GM12891 (cell line): ENCODE measurements around the gene ARHGAP33.

Source experiments
- PAX5 ChIP-seq: IDR thresholded peaks from 2 replicates; pipeline ENCODE4 v1.6.1; 2011; ENCODE audit warnings: low read length, moderate library complexity, mild to moderate bottlenecking; ENCODE audit not compliant: insufficient read depth, severe bottlenecking
- POLR2A ChIP-seq: IDR thresholded peaks from 2 replicates; pipeline ENCODE4 v1.6.1; 2011; ENCODE audit warnings: low read depth, low read length, control low read depth
- POLR2AphosphoS5 ChIP-seq: IDR thresholded peaks from 2 replicates; pipeline ENCODE4 v1.6.1; 2011; ENCODE audit warnings: low read depth, low read length, control low read depth
- SPI1 ChIP-seq: IDR thresholded peaks from 2 replicates; pipeline ENCODE4 v1.6.1; 2011; ENCODE audit warnings: low read depth, low read length, control low read depth

- no peak for TF ChIP-seq POLR2AphosphoS5
- no peak for TF ChIP-seq POLR2A
- TF ChIP-seq SPI1 = no peak
- no peak for TF ChIP-seq PAX5
Measured at GRCh38 chr19:35750167-35750566, 25.2 kb upstream of the ARHGAP33 start.
